Spleen (tissue), 3 donors: Measurements from ENCODE around the gene ONECUT3.

ENCODE experiments used
- POLR2A ChIP-seq, 3 donors: fragments of 450-650 bp; IDR thresholded peaks; one replicate each; pipeline ENCODE4 v1.5.1; 2017; ENCODE audit warnings: antibody characterized with exemption in 3 of 3, mild to moderate bottlenecking in 1 of 3
- POLR2AphosphoS5 ChIP-seq, 3 donors: sonication (generic); formaldehyde crosslinking; IDR thresholded peaks; one replicate each; pipeline ENCODE4 v1.5.1; 2017; ENCODE audit warnings: antibody characterized with exemption in 3 of 3

- TF ChIP-seq POLR2A (IDR thresholded peaks at IDR 0.05): no peak
- TF ChIP-seq POLR2AphosphoS5 (IDR thresholded peaks at IDR 0.05): no peak
These were observed 35.4 kb upstream of the ONECUT3 start for GRCh38 chr19:1717970-1718264.
